ENCODE results near the gene FOSL1. TPM values are rescaled to one million over a fixed set of nuclear protein-coding genes. Genes with fewer than 3 reads are reported as not detected.

FOSL1 gene
- polyA plus RNA-seq, 1 donor (not counting 4 experiments of a cell fraction or from before 2014, with no cell fraction given) = 21.8 TPM

GRCh38 chr11:65852508-65853245, 47.5 kb downstream of the FOSL1 start:
- Histone ChIP-seq H3K27ac (ENCODE audit: control insufficient read depth, insufficient read depth, low read length) (no peak overlapping the region), H3K4me1 (ENCODE audit: control insufficient read depth, extremely low read depth, insufficient read depth, low read length) (peaks cover 14% of the 10 kb centered on the region), H3K4me2 (ENCODE audit: control insufficient read depth, extremely low read depth, insufficient read depth, low read depth, low read length) (no peak overlapping the region), H3K9me3 (ENCODE audit: control insufficient read depth, low read depth, low read length) (no peaks in the 10 kb centered on the region), H3K4me3 (ENCODE audit: control insufficient read depth in 2 of 3, extremely low read depth in 1 of 3, insufficient read depth in 2 of 3, low read depth in 1 of 3, low read length in 3 of 3) (no peak overlapping the region), H2AFZ (ENCODE audit: control insufficient read depth, low read length) (no peak overlapping the region), H3K9me1 (ENCODE audit: control insufficient read depth, extremely low read depth, insufficient read depth, low read length) (peaks cover 7% of the 10 kb centered on the region), H3K36me3 (ENCODE audit: control insufficient read depth in 2 of 2, extremely low read depth in 1 of 2, insufficient read depth in 2 of 2, low read length in 2 of 2) (peaks cover 35 to 46% of the 10 kb centered on the region in 2 experiments), H4K20me1 (ENCODE audit: control insufficient read depth, extremely low read depth, insufficient read depth, low read length) (peaks cover 50% of the 10 kb centered on the region), H3K9ac (ENCODE audit: control insufficient read depth, extremely low read depth, insufficient read depth, low read length) (no peak overlapping the region), H3K79me2 (ENCODE audit: control insufficient read depth, insufficient read depth, low read length) (peaks cover 41% of the 10 kb centered on the region), H3K27me3 (ENCODE audit: control insufficient read depth, extremely low read depth, insufficient read depth, low read length) (no peaks in the 10 kb centered on the region)
- no peak for DNase-seq (ENCODE audit: low read depth, low spot score)
- no peak for TF ChIP-seq CTCF (optimal IDR thresholded peaks at IDR 0.05 in 1 of 3, IDR thresholded peaks at IDR 0.05 in 1 of 3, conservative IDR thresholded peaks at IDR 0.05 in 1 of 3; ENCODE audit: extremely low read depth in 1 of 3, insufficient read depth in 2 of 3, low read length in 3 of 3)
- no peak for TF ChIP-seq EZH2 (IDR thresholded peaks at IDR 0.05; ENCODE audit: low read length)
- no peak for FAIRE-seq
- dilution Hi-C loops (cut with MboI; ENCODE audit: extremely low pct_ligation_motif_present, low sequenced_read_pairs) = no loop called here

GRCh38 chr11:65851811-65852507, 48.2 kb downstream of the FOSL1 start:
- Histone ChIP-seq H3K4me2 (ENCODE audit: control insufficient read depth, extremely low read depth, insufficient read depth, low read depth, low read length) (no peak overlapping the region), H3K4me3 (ENCODE audit: control insufficient read depth in 2 of 3, extremely low read depth in 1 of 3, insufficient read depth in 2 of 3, low read depth in 1 of 3, low read length in 3 of 3) (no peak overlapping the region), H3K27me3 (ENCODE audit: control insufficient read depth, extremely low read depth, insufficient read depth, low read length) (no peaks in the 10 kb centered on the region), H3K79me2 (ENCODE audit: control insufficient read depth, insufficient read depth, low read length) (peaks cover 34% of the 10 kb centered on the region), H3K9me3 (ENCODE audit: control insufficient read depth, low read depth, low read length) (no peaks in the 10 kb centered on the region), H3K9ac (ENCODE audit: control insufficient read depth, extremely low read depth, insufficient read depth, low read length) (no peak overlapping the region), H3K36me3 (ENCODE audit: control insufficient read depth in 2 of 2, extremely low read depth in 1 of 2, insufficient read depth in 2 of 2, low read length in 2 of 2) (peaks cover 35 to 46% of the 10 kb centered on the region in 2 experiments), H4K20me1 (ENCODE audit: control insufficient read depth, extremely low read depth, insufficient read depth, low read length) (peaks cover 46% of the 10 kb centered on the region), H3K27ac (ENCODE audit: control insufficient read depth, insufficient read depth, low read length) (no peak overlapping the region), H3K9me1 (ENCODE audit: control insufficient read depth, extremely low read depth, insufficient read depth, low read length) (peaks cover 7% of the 10 kb centered on the region), H3K4me1 (ENCODE audit: control insufficient read depth, extremely low read depth, insufficient read depth, low read length) (peaks cover 14% of the 10 kb centered on the region), H2AFZ (ENCODE audit: control insufficient read depth, low read length) (no peak overlapping the region)
- no peak for TF ChIP-seq CTCF (optimal IDR thresholded peaks at IDR 0.05 in 1 of 3, IDR thresholded peaks at IDR 0.05 in 1 of 3, conservative IDR thresholded peaks at IDR 0.05 in 1 of 3; ENCODE audit: extremely low read depth in 1 of 3, insufficient read depth in 2 of 3, low read length in 3 of 3)
- TF ChIP-seq EZH2 (IDR thresholded peaks at IDR 0.05; ENCODE audit: low read length) = no peak
- dilution Hi-C loops (cut with MboI; ENCODE audit: extremely low pct_ligation_motif_present, low sequenced_read_pairs) = no loop called here
- no peak for DNase-seq (ENCODE audit: low read depth, low spot score)
- no peak for FAIRE-seq

All from keratinocyte (primary cell).